Psoas muscle (tissue), 8 donors: ENCODE results near the gene CUBN. TPM values are rescaled to one million over a fixed set of nuclear protein-coding genes. Genes with fewer than 3 reads are reported as not detected.

Experiments used
- ATAC-seq, 4 donors: fragments of 200-7000 bp; cut with Tn5 transposase; one replicate each; pipeline ENCODE4 v1.9.1; 2020; ENCODE audit warnings: moderate library complexity in 3 of 4, mild to moderate bottlenecking in 2 of 4
- DNase-seq, 2 donors: peaks; one replicate each; pipeline ENCODE4 v3.0.0-alpha.2; 2020
- H3K27ac ChIP-seq: fragments of 200-600 bp; one replicate; pipeline ENCODE4 v1.8.0; 2022
- H3K27me3 ChIP-seq, 3 donors: fragments of 200-600 bp in 1 of 3; one replicate each; pipeline versions ENCODE4 v1.6.1 to v1.8.0; 2013 to 2022; ENCODE audit warnings: low read length in 2 of 3, mild to moderate bottlenecking in 2 of 3, moderate library complexity in 1 of 3; ENCODE audit not compliant: insufficient read depth in 3 of 3
- H3K36me3 ChIP-seq, 2 donors: fragments of 200-600 bp in 1 of 2; one replicate each; pipeline versions ENCODE4 v1.6.1 to v1.8.0; 2013 to 2022; ENCODE audit warnings: low read depth in 1 of 2, mild to moderate bottlenecking in 1 of 2, moderate library complexity in 1 of 2; ENCODE audit not compliant: insufficient read depth in 1 of 2
- H3K4me1 ChIP-seq: fragments of 200-600 bp; one replicate; pipeline ENCODE4 v1.8.0; 2022
- H3K4me3 ChIP-seq: fragments of 200-600 bp; one replicate; pipeline ENCODE4 v1.8.0; 2022; ENCODE audit warnings: mild to moderate bottlenecking
- H3K9me3 ChIP-seq: fragments of 200-600 bp; one replicate; pipeline ENCODE4 v1.8.0; 2022
- CTCF ChIP-seq: fragments of 200-600 bp; IDR thresholded peaks from one replicate; pipeline ENCODE4 v1.8.0; 2022; ENCODE audit warnings: antibody characterized with exemption
- WGBS, 3 donors: extraction: QIAGEN DNeasy Blood & Tissue Kit; methylation state at CpG; one replicate each; pipeline versions ENCODE4 v1.1.6 to v1.1.7; 2013; 5-methylcytosine and 5-hydroxymethylcytosine counted together
- intact Hi-C, 2 donors: fragments of 100-400 bp; cut with DNase I; formaldehyde crosslinking; loops; one replicate each; pipeline versions ENCODE4 v1.11.0 to v1.14.2; 2022
- polyA plus RNA-seq, 3 donors: library from polyadenylated mRNA; stranded (reverse); fragments of 200-250 nt; gene quantifications; one replicate each; pipeline ENCODE4 v1.2.3, GENCODE V29; 2013
- total RNA-seq, 4 donors: library from RNA; stranded (reverse); fragmentation: NEBNext Ultra II Directional in 2 of 4; extraction: Animal tissue kit (Norgen Biotek cat#: 25700) in 2 of 4; gene quantifications; one replicate each; pipeline versions ENCODE4 v1.2.1 to v1.2.4, GENCODE V29; 2021 to 2023
- donor health status: healthy with polysubstance abuse.
- donor health status: DM: no; HTN: no; CAD: no; lungs with moderate emphysema.
- donor health status: Bipolar disorder and iron deficiency.
- donor health status: healthy.
- donor health status: DM: yes; HTN: yes; CAD: no.
- donor health status: DM: no; HTN: no; CAD: no.
- donor health status: DM: no; HTN: no; CAD: no.
- donor health status: DM: yes; HTN: yes; CAD: no.

CUBN gene
- total and polyA plus RNA-seq, 7 donors = 0.07 to 1.1 (median 0.22) TPM

- Histone ChIP-seq H3K9me3 (no peaks in the 10 kb centered on the region), H3K4me1 (peaks cover 22% of the 10 kb centered on the region), H3K27me3 (no peaks in the 10 kb centered on the region), H3K4me3 (no peak overlapping the region), H3K27ac (no peak overlapping the region), H3K36me3 (peaks cover 0 to 21% of the 10 kb centered on the region in 2 donors)
- 72 to 74% (median 73%) methylated on average over 3 of the region's 3 CpGs for WGBS, 3 donors
- no peak for TF ChIP-seq CTCF
- DNase-seq = no peak
- intact Hi-C loops = loop anchor here (5.0 to 10.0 kb wide), 2 partner anchors 660 to 872 kb away; no protein-coding TSS in a partner anchor
- ATAC-seq = no peak
Observed at GRCh38 chr10:16776896-16777295, 352.7 kb downstream of the CUBN start.

Other genes with a start within 250 kb of the CUBN start
- gene TRDMT1, start 71.9 kb upstream of the CUBN start, total RNA-seq = 1 to 10 TPM in 3 of 4 donors, under 1 TPM in 1; 0.84 to 2.7 (median 1.9) TPM
- gene TRDMT1, start 71.9 kb upstream of the CUBN start, polyA plus RNA-seq = 1 to 10 TPM in 2 of 3 donors, under 1 TPM in 1; 0.49 to 2.5 (median 2.3) TPM
- gene VIM, start 98.4 kb upstream of the CUBN start, total RNA-seq = 100 to 1,000 TPM; 166 to 315 (median 198) TPM
- 100 to 1,000 TPM; 126 to 443 (median 175) TPM for gene VIM, start 98.4 kb upstream of the CUBN start, polyA plus RNA-seq